Cerebellar nuclear complex (tissue), 1 donor: Measurements from ENCODE around the gene C6.

Source experiments
- DNase-seq, 2 experiments: peaks; one replicate each; lab custom pipeline; 2025; lab: John Stamatoyannopoulos, UW

Gene C6

DNA sequence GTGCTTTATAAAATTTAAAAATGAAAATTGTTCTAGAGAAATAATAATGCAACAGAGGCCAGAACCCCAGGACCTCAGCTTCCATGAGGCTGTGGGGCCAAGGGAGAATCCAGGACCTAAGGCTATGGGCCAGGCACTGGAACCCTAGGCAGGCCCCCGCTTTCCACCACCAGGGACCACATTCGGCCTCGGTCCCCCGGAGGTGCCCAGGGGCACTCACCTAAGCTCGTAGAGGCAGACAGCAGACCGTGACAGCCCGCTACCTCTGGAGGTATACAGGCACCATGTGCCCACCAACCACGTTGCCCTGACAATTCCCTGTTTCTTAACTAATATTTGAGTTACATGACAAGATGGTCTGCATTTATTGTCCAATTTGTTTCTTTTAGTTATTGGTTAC, 92.7 kb downstream of the C6 start:
- no peak for DNase-seq

DNA sequence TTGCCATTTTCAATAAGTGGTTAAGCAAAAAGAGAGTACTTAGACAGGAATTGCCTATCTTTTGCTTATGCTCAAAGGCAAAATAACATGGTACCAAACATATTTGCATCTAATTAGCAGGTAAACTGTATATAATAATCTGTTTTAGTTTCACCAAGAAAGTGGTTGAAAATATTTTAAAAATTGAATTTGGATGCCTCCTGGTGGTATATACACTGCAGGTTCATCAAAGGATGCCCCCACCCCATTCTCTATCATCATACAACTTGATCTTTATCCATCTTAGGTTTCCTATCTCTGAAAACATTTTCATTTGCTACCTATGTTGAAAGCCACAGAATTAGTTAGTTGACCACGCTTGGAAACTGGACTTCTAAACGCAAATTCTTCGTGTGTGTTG, 95.2 kb downstream of the C6 start:
- DNase-seq, result no peak

- no peak for DNase-seq
Measured at GRCh38 chr5:41115281-41115680, 98.1 kb downstream of the C6 start.

- DNase-seq, result no peak
Measured at GRCh38 chr5:41112486-41113455, 100.6 kb downstream of the C6 start.

DNA sequence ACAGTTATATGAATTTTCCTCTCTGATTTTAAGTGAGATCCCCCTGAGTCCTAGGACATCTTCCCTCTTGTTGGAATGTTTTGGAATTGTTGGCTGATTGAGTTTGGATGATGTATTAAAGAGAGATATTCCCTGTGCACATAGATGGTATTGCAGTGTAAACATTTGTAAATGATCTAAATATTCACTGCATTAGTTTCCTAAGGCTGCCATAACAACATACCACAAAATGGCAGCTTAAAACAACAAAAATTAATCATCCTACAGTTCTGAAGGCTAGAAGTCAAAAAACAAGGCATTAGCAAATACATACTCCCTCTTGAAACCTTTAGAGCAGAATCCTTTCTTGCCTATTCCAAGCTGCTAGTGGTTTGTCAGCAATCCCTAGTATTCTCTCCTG, 104.1 kb downstream of the C6 start:
- DNase-seq, result no peak

- DNase-seq, result no peak
Measured at GRCh38 chr5:41102341-41102740, 111.0 kb downstream of the C6 start.

- DNase-seq, result no peak
Measured at GRCh38 chr5:41097642-41098041, 115.7 kb downstream of the C6 start.

DNA sequence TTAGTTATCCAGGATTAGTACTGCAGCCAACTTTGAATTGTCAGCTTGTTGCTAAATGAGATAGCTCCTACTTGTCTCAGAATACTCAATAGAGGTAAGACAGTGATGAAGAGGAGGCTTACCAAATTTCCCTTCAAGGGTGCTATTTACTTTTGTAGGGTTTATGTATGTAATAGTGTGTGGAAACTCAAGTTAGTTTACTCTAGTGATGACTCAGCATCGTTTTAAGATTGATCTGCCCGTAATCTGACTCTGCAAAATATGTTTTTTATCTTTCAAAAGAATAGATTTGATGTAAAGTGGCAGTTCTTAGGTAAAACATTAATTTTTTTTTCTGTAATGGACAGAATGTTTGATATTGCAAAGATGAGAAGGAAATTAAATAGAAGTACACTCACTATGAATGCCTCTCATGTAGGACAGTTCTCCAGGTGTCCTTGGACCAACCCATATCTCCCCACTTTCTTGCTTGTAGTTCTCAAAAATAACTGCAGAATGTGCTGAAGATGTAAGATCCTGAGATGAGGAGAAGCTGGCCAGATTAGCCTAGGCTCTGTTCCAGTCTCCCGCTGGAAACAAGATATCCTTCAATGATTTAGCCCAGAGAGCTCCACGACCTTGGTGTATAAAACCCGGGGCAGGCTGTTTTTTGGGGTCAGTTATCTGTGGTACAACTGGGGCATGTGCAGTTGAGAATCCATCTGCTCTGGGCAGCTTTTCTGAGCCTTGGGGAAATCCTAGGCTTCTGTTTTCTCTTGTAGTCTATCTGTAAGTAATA, 117.8 kb downstream of the C6 start:
- no peak for DNase-seq

DNA sequence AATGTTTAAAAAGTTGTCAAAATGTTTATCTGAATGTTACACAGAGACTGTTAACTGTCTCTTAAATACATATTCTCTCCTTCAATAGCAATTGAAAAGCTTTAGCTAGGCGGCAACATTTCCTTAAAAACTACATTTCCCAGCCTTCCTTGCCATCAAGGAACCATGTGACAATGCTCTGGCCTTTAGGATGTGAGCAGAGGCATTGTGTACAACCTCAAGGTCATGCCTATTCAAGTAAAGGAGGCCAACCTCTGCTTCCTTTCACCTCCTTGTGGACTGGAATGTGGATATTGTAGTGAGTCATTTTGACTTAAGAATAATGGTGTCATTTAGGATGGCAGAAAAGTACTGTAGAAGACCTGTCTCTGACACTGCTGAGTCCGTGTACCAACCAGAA, 118.5 kb downstream of the C6 start:
- DNase-seq, result no peak

- DNase-seq, result no peak
Measured at GRCh38 chr5:41093803-41094202, 119.5 kb downstream of the C6 start.
